Muscle of leg (tissue), 11 donors: Measurements from ENCODE around the gene AFF1. TPM values are rescaled to one million over a fixed set of nuclear protein-coding genes. Genes with fewer than 3 reads are reported as not detected.

Experiments
- DNase-seq: peaks from one replicate; pipeline ENCODE4 v3.0.0; 2013
- H3K27ac ChIP-seq: one replicate; pipeline ENCODE4 v1.5.1; 2013; ENCODE audit warnings: mild to moderate bottlenecking, low read length, control low read depth
- H3K27me3 ChIP-seq: one replicate; pipeline ENCODE4 v1.6.1; 2013; ENCODE audit warnings: low read length; ENCODE audit not compliant: control insufficient read depth, insufficient read depth
- H3K36me3 ChIP-seq: one replicate; pipeline ENCODE4 v1.6.1; 2013; ENCODE audit warnings: low read length; ENCODE audit not compliant: control insufficient read depth, insufficient read depth
- H3K4me1 ChIP-seq: one replicate; pipeline ENCODE4 v1.6.1; 2013; ENCODE audit warnings: low read length; ENCODE audit not compliant: control insufficient read depth, insufficient read depth
- H3K4me3 ChIP-seq: one replicate; pipeline ENCODE4 v1.5.1; 2013; ENCODE audit warnings: low read length, control low read depth
- H3K9me3 ChIP-seq: replicated peaks from 2 replicates; pipeline ENCODE4 v1.6.1; 2013; ENCODE audit warnings: low read depth, low read length; ENCODE audit not compliant: control insufficient read depth
- WGBS: methylation state at CpG from one replicate; pipeline ENCODE4 v1.1.5; 2013; ENCODE audit warnings: missing lambda C conversion rate; ENCODE audit not compliant: insufficient coverage; 5-methylcytosine and 5-hydroxymethylcytosine counted together
- polyA plus RNA-seq, 8 donors: library from polyadenylated mRNA; unstranded; fragments of 120-200 nt; gene quantifications; one replicate each; pipeline versions ENCODE4 v1.2.1 to v1.2.3, GENCODE V29; 2013; ENCODE audit warnings: inconsistent platforms in 1 of 8, low replicate concordance in 1 of 8; ENCODE audit not compliant: insufficient read length in 8 of 8, insufficient read depth in 1 of 8
- total RNA-seq: library from RNA; stranded (reverse); fragments of 120-200 nt; gene quantifications from one replicate; pipeline ENCODE4 v1.2.4, GENCODE V29; 2013

Gene AFF1
- total and polyA plus RNA-seq, 9 donors, result 12.2 to 19.6 (median 15.5) TPM

- H3K27ac ChIP-seq, result no peak overlapping the region
- H3K4me3 ChIP-seq, result no peak overlapping the region
- DNase-seq, result no peak
- no peaks in the 10 kb centered on the region for H3K27me3 ChIP-seq
- peaks cover 12% of the 10 kb centered on the region for H3K4me1 ChIP-seq
- H3K36me3 ChIP-seq, result peaks cover 13% of the 10 kb centered on the region
- no peaks in the 10 kb centered on the region for H3K9me3 ChIP-seq
- WGBS, result no CpG with 5 or more reads among the region's 2 CpGs
Observed at GRCh38 chr4:87118826-87119225, 184.0 kb downstream of the AFF1 start.

- H3K36me3 ChIP-seq, result peaks cover 8% of the 10 kb centered on the region
- DNase-seq, result no peak
- no peak overlapping the region for H3K27ac ChIP-seq
- no peak overlapping the region for H3K4me3 ChIP-seq
- H3K4me1 ChIP-seq, result peaks cover 12% of the 10 kb centered on the region
- no peaks in the 10 kb centered on the region for H3K9me3 ChIP-seq
- 89% methylated on average over 3 of the region's 4 CpGs for WGBS
- no peaks in the 10 kb centered on the region for H3K27me3 ChIP-seq
Observed at GRCh38 chr4:87120010-87120409, 185.2 kb downstream of the AFF1 start.

- no peak for DNase-seq
- Histone ChIP-seq H3K9me3 (no peaks in the 10 kb centered on the region), H3K27me3 (no peaks in the 10 kb centered on the region), H3K4me1 (peaks cover 12% of the 10 kb centered on the region), H3K27ac (peak overlapping the region; percentile 26), H3K4me3 (no peak overlapping the region), H3K36me3 (peaks cover 8% of the 10 kb centered on the region)
- 79% methylated on average over 10 of the region's 18 CpGs for WGBS
Observed at GRCh38 chr4:87120411-87121162, 185.8 kb downstream of the AFF1 start.

GRCh38 chr4:87121341-87122065 lies 186.7 kb downstream of the AFF1 start:
- Histone ChIP-seq H3K27ac (no peak overlapping the region), H3K4me3 (no peak overlapping the region), H3K36me3 (peaks cover 13% of the 10 kb centered on the region), H3K27me3 (no peaks in the 10 kb centered on the region), H3K9me3 (no peaks in the 10 kb centered on the region), H3K4me1 (peaks cover 12% of the 10 kb centered on the region)
- peak; percentile 29 for DNase-seq
- WGBS, result 57% methylated on average over 1 of the region's 4 CpGs

- H3K36me3 ChIP-seq, result peaks cover 16% of the 10 kb centered on the region
- no peaks in the 10 kb centered on the region for H3K27me3 ChIP-seq
- no peak for DNase-seq
- no peak overlapping the region for H3K4me3 ChIP-seq
- 90% methylated on average over 3 of the region's 4 CpGs for WGBS
- no peak overlapping the region for H3K27ac ChIP-seq
- H3K9me3 ChIP-seq, result no peaks in the 10 kb centered on the region
- H3K4me1 ChIP-seq, result peaks cover 11% of the 10 kb centered on the region
Observed at GRCh38 chr4:87122252-87122651, 187.4 kb downstream of the AFF1 start.

- H3K27me3 ChIP-seq, result no peaks in the 10 kb centered on the region
- H3K9me3 ChIP-seq, result no peaks in the 10 kb centered on the region
- no peak overlapping the region for H3K27ac ChIP-seq
- 100% methylated on average over 1 of the region's 9 CpGs for WGBS
- no peak for DNase-seq
- H3K36me3 ChIP-seq, result peaks cover 32% of the 10 kb centered on the region
- no peak overlapping the region for H3K4me3 ChIP-seq
- H3K4me1 ChIP-seq, result peaks cover 3% of the 10 kb centered on the region
Observed at GRCh38 chr4:87126056-87126455, 191.2 kb downstream of the AFF1 start.

GRCh38 chr4:87128006-87128705 lies 193.3 kb downstream of the AFF1 start:
- H3K36me3 ChIP-seq, result peaks cover 35% of the 10 kb centered on the region
- WGBS, result 100% methylated on average over 1 of the region's 2 CpGs
- H3K9me3 ChIP-seq, result no peaks in the 10 kb centered on the region
- no peak overlapping the region for H3K27ac ChIP-seq
- H3K4me1 ChIP-seq, result no peaks in the 10 kb centered on the region
- DNase-seq, result no peak
- no peak overlapping the region for H3K4me3 ChIP-seq
- no peaks in the 10 kb centered on the region for H3K27me3 ChIP-seq

- Histone ChIP-seq H3K27ac (no peak overlapping the region), H3K9me3 (no peaks in the 10 kb centered on the region), H3K27me3 (no peaks in the 10 kb centered on the region), H3K36me3 (peaks cover 46% of the 10 kb centered on the region), H3K4me1 (no peaks in the 10 kb centered on the region), H3K4me3 (no peak overlapping the region)
- WGBS, result 95% methylated on average over 4 of the region's 6 CpGs
- no peak for DNase-seq
Observed at GRCh38 chr4:87129681-87130080, 194.9 kb downstream of the AFF1 start.

- Histone ChIP-seq H3K4me3 (no peak overlapping the region), H3K9me3 (no peaks in the 10 kb centered on the region), H3K36me3 (peaks cover 44% of the 10 kb centered on the region), H3K4me1 (no peaks in the 10 kb centered on the region), H3K27me3 (no peaks in the 10 kb centered on the region), H3K27ac (no peak overlapping the region)
- 87% methylated on average over 3 of the region's 7 CpGs for WGBS
- DNase-seq, result no peak
Observed at GRCh38 chr4:87130985-87131703, 196.3 kb downstream of the AFF1 start.
